ENCODE results near the gene QSOX1.
A peak's percentile ranks its signal among the peaks of the same experiment; 100 is the strongest.

Gene QSOX1

GRCh38 chr1:180136968-180137356, 17.7 kb upstream of the QSOX1 start:
- H3K4me1 Mint-ChIP-seq, result peaks cover under 1% of the 10 kb centered on the region
- no peak overlapping the region for H3K4me3 Mint-ChIP-seq
- ATAC-seq (no peak), DNase-seq (no peak)
- H3K36me3 Mint-ChIP-seq (ENCODE audit: low read depth), result no peaks in the 10 kb centered on the region
- no peaks in the 10 kb centered on the region for H3K9me3 Mint-ChIP-seq
- peaks cover 19% of the 10 kb centered on the region for H3K27me3 Mint-ChIP-seq
- H3K27ac Mint-ChIP-seq, result no peak overlapping the region

- Mint-ChIP-seq H3K4me1 (no peaks in the 10 kb centered on the region), H3K4me3 (no peak overlapping the region), H3K9me3 (no peaks in the 10 kb centered on the region), H3K36me3 (ENCODE audit: low read depth) (no peaks in the 10 kb centered on the region), H3K27ac (no peak overlapping the region), H3K27me3 (peaks cover 19% of the 10 kb centered on the region)
- no peak for ATAC-seq
- no peak for DNase-seq
Measured at GRCh38 chr1:180137776-180138175, 16.9 kb upstream of the QSOX1 start.

GRCh38 chr1:180141381-180141934, 13.2 kb upstream of the QSOX1 start:
- Mint-ChIP-seq H3K36me3 (ENCODE audit: low read depth) (no peaks in the 10 kb centered on the region), H3K27ac (no peak overlapping the region), H3K9me3 (no peaks in the 10 kb centered on the region), H3K4me3 (no peak overlapping the region), H3K27me3 (peaks cover 7% of the 10 kb centered on the region), H3K4me1 (no peaks in the 10 kb centered on the region)
- DNase-seq (no peak), ATAC-seq (no peak)

- Mint-ChIP-seq H3K36me3 (ENCODE audit: low read depth) (no peaks in the 10 kb centered on the region), H3K4me1 (no peaks in the 10 kb centered on the region), H3K9me3 (no peaks in the 10 kb centered on the region), H3K27me3 (no peaks in the 10 kb centered on the region), H3K4me3 (no peak overlapping the region), H3K27ac (no peak overlapping the region)
- ATAC-seq (no peak), DNase-seq (no peak)
Measured at GRCh38 chr1:180143359-180143758, 11.3 kb upstream of the QSOX1 start.

- H3K27me3 Mint-ChIP-seq, result no peaks in the 10 kb centered on the region
- no peak for DNase-seq
- ATAC-seq, result no peak
- no peak overlapping the region for H3K4me3 Mint-ChIP-seq
- no peaks in the 10 kb centered on the region for H3K4me1 Mint-ChIP-seq
- no peak overlapping the region for H3K27ac Mint-ChIP-seq
- no peaks in the 10 kb centered on the region for H3K9me3 Mint-ChIP-seq
- no peaks in the 10 kb centered on the region for H3K36me3 Mint-ChIP-seq (ENCODE audit: low read depth)
Measured at GRCh38 chr1:180144659-180145357, 9.9 kb upstream of the QSOX1 start.

GRCh38 chr1:180145446-180145845, 9.2 kb upstream of the QSOX1 start:
- no peak for ATAC-seq
- H3K36me3 Mint-ChIP-seq (ENCODE audit: low read depth), result no peaks in the 10 kb centered on the region
- no peak overlapping the region for H3K4me3 Mint-ChIP-seq
- no peak overlapping the region for H3K27ac Mint-ChIP-seq
- DNase-seq, result no peak
- no peaks in the 10 kb centered on the region for H3K9me3 Mint-ChIP-seq
- H3K4me1 Mint-ChIP-seq, result no peaks in the 10 kb centered on the region
- no peaks in the 10 kb centered on the region for H3K27me3 Mint-ChIP-seq

- H3K36me3 Mint-ChIP-seq (ENCODE audit: low read depth), result no peaks in the 10 kb centered on the region
- no peaks in the 10 kb centered on the region for H3K27me3 Mint-ChIP-seq
- no peak overlapping the region for H3K4me3 Mint-ChIP-seq
- DNase-seq (no peak), ATAC-seq (no peak)
- no peaks in the 10 kb centered on the region for H3K9me3 Mint-ChIP-seq
- H3K27ac Mint-ChIP-seq, result no peak overlapping the region
- peaks cover 13% of the 10 kb centered on the region for H3K4me1 Mint-ChIP-seq
Measured at GRCh38 chr1:180150982-180151381, 3.7 kb upstream of the QSOX1 start.

- H3K4me3 Mint-ChIP-seq, result no peak overlapping the region
- H3K4me1 Mint-ChIP-seq, result peaks cover 18% of the 10 kb centered on the region
- H3K27me3 Mint-ChIP-seq, result no peaks in the 10 kb centered on the region
- no peak overlapping the region for H3K27ac Mint-ChIP-seq
- H3K9me3 Mint-ChIP-seq, result no peaks in the 10 kb centered on the region
- ATAC-seq (no peak), DNase-seq (no peak)
- H3K36me3 Mint-ChIP-seq (ENCODE audit: low read depth), result no peaks in the 10 kb centered on the region
Measured at GRCh38 chr1:180151508-180151907, 3.2 kb upstream of the QSOX1 start.

GRCh38 chr1:180152588-180152987, 2.1 kb upstream of the QSOX1 start:
- Mint-ChIP-seq H3K9me3 (no peaks in the 10 kb centered on the region), H3K4me1 (peaks cover 27% of the 10 kb centered on the region)

GRCh38 chr1:180153032-180153431, 1.6 kb upstream of the QSOX1 start:
- no peaks in the 10 kb centered on the region for H3K27me3 Mint-ChIP-seq
- ATAC-seq (no peak), DNase-seq (no peak)
- H3K4me1 Mint-ChIP-seq, result peaks cover 27% of the 10 kb centered on the region
- H3K36me3 Mint-ChIP-seq (ENCODE audit: low read depth), result no peaks in the 10 kb centered on the region
- H3K27ac Mint-ChIP-seq, result no peak overlapping the region
- H3K9me3 Mint-ChIP-seq, result no peaks in the 10 kb centered on the region
- peak overlapping the region; percentile 80 for H3K4me3 Mint-ChIP-seq

More at GRCh38 chr1:180152588-180152987, 2.1 kb upstream of the QSOX1 start:
- Mint-ChIP-seq H3K27me3 (no peaks in the 10 kb centered on the region), H3K36me3 (ENCODE audit: low read depth) (no peaks in the 10 kb centered on the region), H3K27ac (no peak overlapping the region), H3K4me3 (no peak overlapping the region)
- ATAC-seq (no peak), DNase-seq (no peak)

GRCh38 chr1:180154003-180154324, 705 bp upstream of the QSOX1 start:
- no peaks in the 10 kb centered on the region for H3K9me3 Mint-ChIP-seq
- H3K4me1 Mint-ChIP-seq, result peaks cover 27% of the 10 kb centered on the region
- H3K27me3 Mint-ChIP-seq, result no peaks in the 10 kb centered on the region
- ATAC-seq, result no peak
- peaks cover 2% of the 10 kb centered on the region for H3K36me3 Mint-ChIP-seq (ENCODE audit: low read depth)
- DNase-seq, result no peak
- peak overlapping the region; percentile 78 for H3K27ac Mint-ChIP-seq
- H3K4me3 Mint-ChIP-seq, result peak overlapping the region; percentile 80

- peak; percentile 21 for DNase-seq
- ATAC-seq, result no peak
- Mint-ChIP-seq H3K36me3 (ENCODE audit: low read depth) (peaks cover 2% of the 10 kb centered on the region), H3K4me3 (peak overlapping the region; percentile 93), H3K9me3 (no peaks in the 10 kb centered on the region), H3K27ac (peak overlapping the region; percentile 91), H3K27me3 (no peaks in the 10 kb centered on the region), H3K4me1 (peaks cover 27% of the 10 kb centered on the region)
Measured at GRCh38 chr1:180155182-180155682, 563 bp downstream of the QSOX1 start.

- no peak for ATAC-seq
- Mint-ChIP-seq H3K27ac (peak overlapping the region; percentile 17), H3K27me3 (no peaks in the 10 kb centered on the region), H3K4me3 (peak overlapping the region; percentile 93), H3K9me3 (no peaks in the 10 kb centered on the region), H3K36me3 (ENCODE audit: low read depth) (peaks cover 2% of the 10 kb centered on the region), H3K4me1 (peaks cover 27% of the 10 kb centered on the region)
- no peak for DNase-seq
Measured at GRCh38 chr1:180156201-180156600, 1.5 kb downstream of the QSOX1 start.

GRCh38 chr1:180156631-180157091, 2.0 kb downstream of the QSOX1 start:
- ATAC-seq, result no peak
- no peaks in the 10 kb centered on the region for H3K9me3 Mint-ChIP-seq
- peak overlapping the region; percentile 93 for H3K4me3 Mint-ChIP-seq
- no peaks in the 10 kb centered on the region for H3K27me3 Mint-ChIP-seq
- peaks cover 27% of the 10 kb centered on the region for H3K4me1 Mint-ChIP-seq
- H3K27ac Mint-ChIP-seq, result peak overlapping the region; percentile 17
- DNase-seq, result no peak
- H3K36me3 Mint-ChIP-seq (ENCODE audit: low read depth), result peaks cover 2% of the 10 kb centered on the region

GRCh38 chr1:180157108-180157507, 2.4 kb downstream of the QSOX1 start:
- H3K4me1 Mint-ChIP-seq, result peaks cover 27% of the 10 kb centered on the region

More at GRCh38 chr1:180157108-180157507, 2.4 kb downstream of the QSOX1 start:
- Mint-ChIP-seq H3K36me3 (ENCODE audit: low read depth) (peaks cover 2% of the 10 kb centered on the region), H3K9me3 (no peaks in the 10 kb centered on the region), H3K27ac (no peak overlapping the region), H3K27me3 (no peaks in the 10 kb centered on the region), H3K4me3 (peak overlapping the region; percentile 93)
- DNase-seq (no peak), ATAC-seq (no peak)

Measured in activated naive CD8-positive, alpha-beta T cell treated with anti-CD3 and anti-CD28 coated beads, Interleukin-2, amount 50 U/mL, for 24 hours (primary cell).